WERI-Rb-1 (cell line): ENCODE results near the gene SRGAP1.

Source experiments
- DNase-seq: peaks from one replicate; pipeline ENCODE4 v3.0.0-alpha.2; 2020
- H3K27ac ChIP-seq: fragments of 250-450 bp; sonication (Bioruptor Pico); 2 replicates; pipeline ENCODE4 v1.5.1; 2020; ENCODE audit warnings: mild to moderate bottlenecking, moderate library complexity
- H3K27me3 ChIP-seq: fragments of 250-450 bp; sonication (Bioruptor Pico); 2 replicates; pipeline ENCODE4 v1.5.1; 2021; ENCODE audit warnings: mild to moderate bottlenecking, low read depth, moderate library complexity; ENCODE audit not compliant: insufficient read depth, severe bottlenecking
- H3K36me3 ChIP-seq: fragments of 250-450 bp; sonication (Bioruptor Pico); 2 replicates; pipeline ENCODE4 v1.5.1; 2020; ENCODE audit warnings: mild to moderate bottlenecking, moderate library complexity
- H3K4me3 ChIP-seq: 2 replicates; pipeline ENCODE4 v1.5.1; 2011; ENCODE audit warnings: low read depth, mild to moderate bottlenecking, control low read depth, low read length
- H3K9me3 ChIP-seq: fragments of 250-450 bp; sonication (Bioruptor Pico); 2 replicates; pipeline ENCODE4 v1.5.1; 2021; ENCODE audit warnings: mild to moderate bottlenecking, moderate library complexity; ENCODE audit not compliant: severe bottlenecking
- TF ChIP-seq, protein P1 (sequence below): IDR thresholded peaks from 2 replicates; pipeline ENCODE4 v1.5.1; 2011; ENCODE audit warnings: low read depth, mild to moderate bottlenecking, control low read depth, inconsistent platforms, low read length

The SRGAP1 gene

DNA sequence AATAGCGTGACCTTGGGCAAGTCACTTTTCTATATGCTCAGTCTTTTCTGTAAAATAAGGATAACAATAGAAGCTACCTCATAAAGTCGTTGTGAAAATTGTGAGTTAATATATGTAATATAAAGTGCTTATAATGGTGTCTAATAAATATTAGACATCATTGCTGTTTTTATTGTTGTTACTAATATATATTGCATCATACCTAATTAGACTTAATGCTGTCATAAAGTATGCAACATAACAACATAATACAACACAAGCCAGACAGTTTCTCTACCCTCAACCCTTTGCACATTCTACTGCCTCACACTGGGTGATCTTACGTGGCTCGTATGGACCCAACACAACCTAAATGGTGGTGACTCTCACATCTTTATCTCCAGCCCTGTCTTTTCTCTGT lies 240.7 kb downstream of the SRGAP1 start:
- H3K27ac ChIP-seq, result no peak overlapping the region
- no peaks in the 10 kb centered on the region for H3K36me3 ChIP-seq
- DNase-seq, result no peak
- TF ChIP-seq, protein P1, sequence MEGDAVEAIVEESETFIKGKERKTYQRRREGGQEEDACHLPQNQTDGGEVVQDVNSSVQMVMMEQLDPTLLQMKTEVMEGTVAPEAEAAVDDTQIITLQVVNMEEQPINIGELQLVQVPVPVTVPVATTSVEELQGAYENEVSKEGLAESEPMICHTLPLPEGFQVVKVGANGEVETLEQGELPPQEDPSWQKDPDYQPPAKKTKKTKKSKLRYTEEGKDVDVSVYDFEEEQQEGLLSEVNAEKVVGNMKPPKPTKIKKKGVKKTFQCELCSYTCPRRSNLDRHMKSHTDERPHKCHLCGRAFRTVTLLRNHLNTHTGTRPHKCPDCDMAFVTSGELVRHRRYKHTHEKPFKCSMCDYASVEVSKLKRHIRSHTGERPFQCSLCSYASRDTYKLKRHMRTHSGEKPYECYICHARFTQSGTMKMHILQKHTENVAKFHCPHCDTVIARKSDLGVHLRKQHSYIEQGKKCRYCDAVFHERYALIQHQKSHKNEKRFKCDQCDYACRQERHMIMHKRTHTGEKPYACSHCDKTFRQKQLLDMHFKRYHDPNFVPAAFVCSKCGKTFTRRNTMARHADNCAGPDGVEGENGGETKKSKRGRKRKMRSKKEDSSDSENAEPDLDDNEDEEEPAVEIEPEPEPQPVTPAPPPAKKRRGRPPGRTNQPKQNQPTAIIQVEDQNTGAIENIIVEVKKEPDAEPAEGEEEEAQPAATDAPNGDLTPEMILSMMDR, result no peak
- H3K9me3 ChIP-seq, result no peaks in the 10 kb centered on the region
- H3K4me3 ChIP-seq, result no peak overlapping the region
- no peaks in the 10 kb centered on the region for H3K27me3 ChIP-seq

DNA sequence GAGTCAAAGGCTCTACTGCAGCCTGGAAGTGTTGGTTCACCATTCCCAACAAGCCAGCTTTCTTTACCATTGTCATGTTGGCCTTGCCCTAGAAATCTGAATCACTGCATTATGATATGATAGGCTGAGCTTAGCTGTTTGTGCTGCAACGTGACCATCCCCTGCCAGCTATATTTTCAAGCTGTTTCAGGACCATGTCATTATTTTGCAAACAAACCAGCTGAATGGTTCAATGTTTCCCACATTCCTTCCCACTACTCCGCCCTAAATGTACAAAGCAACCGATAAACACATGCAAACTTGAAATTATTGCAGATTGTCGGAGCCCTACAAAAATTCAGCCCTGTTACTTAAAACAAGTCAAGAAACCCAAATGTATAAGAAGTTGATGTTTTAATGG lies 241.5 kb downstream of the SRGAP1 start:
- DNase-seq, result no peak
- TF ChIP-seq, protein P1, result no peak
- H3K4me3 ChIP-seq, result no peak overlapping the region
- H3K27me3 ChIP-seq, result no peaks in the 10 kb centered on the region
- H3K9me3 ChIP-seq, result no peaks in the 10 kb centered on the region
- H3K27ac ChIP-seq, result no peak overlapping the region
- no peaks in the 10 kb centered on the region for H3K36me3 ChIP-seq

DNA sequence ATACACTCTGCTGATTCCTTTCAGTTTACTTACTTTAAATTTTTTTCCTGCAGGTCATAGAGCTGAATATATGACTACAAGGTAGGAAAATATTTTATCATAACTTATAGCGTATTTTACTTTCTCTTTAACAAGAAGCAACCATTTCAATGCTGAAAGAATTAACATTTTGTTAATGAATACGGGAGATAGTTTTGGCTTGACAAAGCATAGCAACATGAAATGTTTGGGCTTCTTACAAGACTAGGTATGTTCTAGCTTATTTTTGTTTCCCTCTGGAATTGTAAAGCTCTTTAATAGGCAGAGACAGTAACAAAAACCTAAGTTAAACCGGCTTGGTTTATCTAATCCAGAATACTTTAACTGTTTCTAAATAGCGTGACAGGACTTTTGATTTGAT lies 242.4 kb downstream of the SRGAP1 start:
- Histone ChIP-seq H3K27ac (no peak overlapping the region), H3K4me3 (no peak overlapping the region), H3K27me3 (no peaks in the 10 kb centered on the region), H3K9me3 (no peaks in the 10 kb centered on the region), H3K36me3 (no peaks in the 10 kb centered on the region)
- TF ChIP-seq, protein P1, result no peak
- DNase-seq, result no peak

DNA sequence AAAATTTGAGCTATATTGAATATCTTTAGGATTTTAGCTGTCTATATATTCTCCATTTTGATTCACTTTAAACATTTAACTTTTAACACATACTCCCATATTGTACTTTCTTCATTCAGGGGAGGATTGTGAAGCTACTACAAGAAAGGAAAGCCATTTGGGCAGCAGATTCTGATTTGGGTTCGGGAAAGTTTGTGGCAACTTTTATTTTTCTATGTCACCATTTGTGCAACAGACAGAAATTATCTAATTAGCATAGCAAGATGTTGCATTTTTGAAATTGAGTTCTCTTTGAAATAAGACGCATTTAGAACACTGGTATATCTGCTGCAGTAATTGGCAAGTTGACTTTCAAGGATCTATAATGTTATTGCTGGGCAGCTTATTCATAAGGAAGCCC lies 243.3 kb downstream of the SRGAP1 start:
- DNase-seq, result no peak
- Histone ChIP-seq H3K27ac (no peak overlapping the region), H3K4me3 (no peak overlapping the region), H3K36me3 (no peaks in the 10 kb centered on the region), H3K9me3 (no peaks in the 10 kb centered on the region), H3K27me3 (no peaks in the 10 kb centered on the region)
- TF ChIP-seq, protein P1, result no peak

DNA sequence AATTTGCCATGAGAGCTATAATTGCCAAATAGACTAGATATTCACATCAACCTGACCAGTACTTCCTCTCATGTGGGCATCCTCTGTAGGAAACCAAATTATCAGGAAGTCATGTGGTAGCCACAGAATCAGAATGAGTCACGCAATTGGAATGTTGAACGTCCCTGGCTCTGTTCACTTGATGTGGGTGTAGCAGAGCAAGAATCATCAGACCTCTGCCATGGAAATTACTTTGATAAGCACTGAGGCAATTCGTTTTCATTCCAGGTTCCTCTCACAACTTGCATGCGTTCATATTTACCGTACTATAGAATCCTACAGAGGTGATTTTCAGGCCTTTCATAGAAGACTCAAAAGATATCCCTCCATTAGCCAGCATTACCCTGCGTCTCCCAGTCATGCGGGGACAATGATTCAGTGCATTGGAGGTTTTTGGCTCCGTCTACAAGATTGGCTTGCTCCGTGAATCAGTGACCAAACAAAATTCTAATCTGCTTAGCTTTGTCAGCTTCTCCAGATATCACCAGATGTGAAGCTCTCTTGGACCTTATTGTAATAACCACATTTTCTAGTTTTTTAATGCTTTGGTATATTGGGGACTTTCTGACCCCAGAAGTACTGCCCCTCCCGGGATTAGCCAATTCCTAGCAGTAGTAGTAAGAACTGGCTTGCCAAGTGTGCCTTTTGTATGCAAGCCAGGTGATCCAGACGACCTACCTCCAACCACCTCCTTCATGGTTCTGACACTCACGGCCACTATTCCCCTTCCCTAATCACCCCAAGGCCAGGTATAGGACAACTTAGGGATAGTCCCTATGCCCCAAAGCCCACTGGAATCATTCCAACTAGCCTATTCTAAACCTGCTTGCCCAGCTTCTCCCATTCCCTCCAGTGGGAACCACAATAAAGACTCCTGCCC lies 244.2 kb downstream of the SRGAP1 start:
- Histone ChIP-seq H3K27me3 (no peaks in the 10 kb centered on the region), H3K36me3 (no peaks in the 10 kb centered on the region), H3K9me3 (no peaks in the 10 kb centered on the region), H3K4me3 (no peak overlapping the region), H3K27ac (no peak overlapping the region)
- no peak for DNase-seq
- TF ChIP-seq, protein P1, result no peak
